Endometrial microvascular endothelial cells (primary cell): ENCODE data around the gene GTSF1L. TPM values are rescaled to one million over a fixed set of nuclear protein-coding genes. Genes with fewer than 3 reads are reported as not detected.
"Not testable (repeated sequence)": the region's sequence is repeated elsewhere in the genome, so short reads cannot be mapped to it uniquely, and the experiment has no call there.

Source experiments
- in situ Hi-C: cut with HindIII; loops from 2 replicates; pipeline ENCODE4 v1.10.0; 2017; ENCODE audit warnings: low sequenced_read_pairs, low pct_unique_long_range_greater_than_20kb; ENCODE audit errors: inconsistent ontology term
- total RNA-seq: library from RNA; depleted of rRNA; stranded (reverse); fragments of >200 nt; gene quantifications from one replicate; pipeline ENCODE4 v1.2.3, GENCODE V29; 2015; ENCODE audit errors: inconsistent ontology term

GTSF1L gene
- 0.84 TPM for total RNA-seq

GRCh38 chr20:43726811-43727338 is at the start of gene GTSF1L:
GTSF1L (minus strand) TSS chr20:43727002; CDS start chr20:43726694, 308 bp downstream.
- in situ Hi-C loops: no loop called here

- in situ Hi-C loops: no loop called here
Measured at GRCh38 chr20:43774754-43775153, 48.0 kb upstream of the GTSF1L start.

- in situ Hi-C loops: no loop called here
Measured at GRCh38 chr20:43771503-43772190, 44.8 kb upstream of the GTSF1L start.

- in situ Hi-C loops: no loop called here
Measured at GRCh38 chr20:43770342-43770741, 43.5 kb upstream of the GTSF1L start.

- in situ Hi-C loops: no loop called here
Measured at GRCh38 chr20:43767686-43768474, 41.1 kb upstream of the GTSF1L start.

GRCh38 chr20:43766917-43767316 is 40.1 kb upstream of the GTSF1L start:
- in situ Hi-C loops: no loop called here

- in situ Hi-C loops: no loop called here
Measured at GRCh38 chr20:43766385-43766784, 39.6 kb upstream of the GTSF1L start.

GRCh38 chr20:43765916-43766315 is 39.1 kb upstream of the GTSF1L start:
- in situ Hi-C loops: no loop called here

GRCh38 chr20:43762911-43763310 is 36.1 kb upstream of the GTSF1L start:
- in situ Hi-C loops: no loop called here

GRCh38 chr20:43761386-43762340 is 34.9 kb upstream of the GTSF1L start:
- in situ Hi-C loops: no loop called here

- in situ Hi-C loops: not testable (repeated sequence)
Measured at GRCh38 chr20:43757888-43758287, 31.1 kb upstream of the GTSF1L start.

GRCh38 chr20:43755851-43756250 is 29.0 kb upstream of the GTSF1L start:
- in situ Hi-C loops: no loop called here

- in situ Hi-C loops: no loop called here
Measured at GRCh38 chr20:43755390-43755789, 28.6 kb upstream of the GTSF1L start.

GRCh38 chr20:43752561-43753301 is 25.9 kb upstream of the GTSF1L start:
- in situ Hi-C loops: no loop called here

GRCh38 chr20:43752051-43752360 is 25.2 kb upstream of the GTSF1L start:
- in situ Hi-C loops: no loop called here

GRCh38 chr20:43751167-43752050 is 24.6 kb upstream of the GTSF1L start:
- in situ Hi-C loops: no loop called here

- in situ Hi-C loops: no loop called here
Measured at GRCh38 chr20:43750774-43751166, 24.0 kb upstream of the GTSF1L start.
